Measurements from ENCODE around the gene LRRC41. TPM values are rescaled to one million over a fixed set of nuclear protein-coding genes. Genes with fewer than 3 reads are reported as not detected.
"Not testable (repeated sequence)": the region's sequence is repeated elsewhere in the genome, so short reads cannot be mapped to it uniquely, and the experiment has no call there.

LRRC41 gene
- total RNA-seq, 2 experiments from 2014 or later = 32.6 to 33.9 TPM

GRCh38 chr1:46256523-46256922 lies 46.9 kb downstream of the LRRC41 start:
- Mint-ChIP-seq H3K4me1 (ENCODE audit: low read depth) (peaks cover 15% of the 10 kb centered on the region), H3K27ac (no peak overlapping the region), H3K4me3 (no peak overlapping the region), H3K27me3 (ENCODE audit: low read depth) (no peaks in the 10 kb centered on the region), H3K9me3 (ENCODE audit: insufficient read depth) (no peaks in the 10 kb centered on the region), H3K36me3 (ENCODE audit: low read depth) (peaks cover 71% of the 10 kb centered on the region)
- ATAC-seq = no peak
- ChIA-PET POLR2A (no interaction called here), CTCF (no interaction called here)
- no peak for DNase-seq

- POLR2A ChIA-PET = no interaction called here
These were observed 48.7 kb downstream of the LRRC41 start for GRCh38 chr1:46254668-46255067.

GRCh38 chr1:46248122-46248920 lies 55.1 kb downstream of the LRRC41 start:
- ChIA-PET CTCF (interaction anchor here (0.9 to 1.7 kb wide), 2 partner anchors 14 to 23 kb away, joined by 3 read pairs; no protein-coding TSS in a partner anchor), POLR2A (interaction anchor here (0.5 to 3.1 kb wide), 7 partner anchors 10 to 99 kb away, joined by 3 to 10 read pairs (median 4); partner anchors contain the start of genes LRRC41, NSUN4, POMGNT1 and UQCRH)
- Mint-ChIP-seq H3K4me3 (peak overlapping the region; percentile 93), H3K4me1 (ENCODE audit: low read depth) (peaks cover 45% of the 10 kb centered on the region), H3K9me3 (ENCODE audit: insufficient read depth) (no peaks in the 10 kb centered on the region), H3K27me3 (ENCODE audit: low read depth) (no peaks in the 10 kb centered on the region), H3K36me3 (ENCODE audit: low read depth) (peaks cover 46% of the 10 kb centered on the region), H3K27ac (peak overlapping the region; percentile 94)
- ATAC-seq (no peak), DNase-seq (peak; percentile 46)

More at GRCh38 chr1:46254668-46255067, 48.7 kb downstream of the LRRC41 start:
- no peaks in the 10 kb centered on the region for H3K9me3 Mint-ChIP-seq (ENCODE audit: insufficient read depth)
- peak overlapping the region; percentile 17 for H3K27ac Mint-ChIP-seq
- CTCF ChIA-PET = interaction anchor here (0.9 to 1.5 kb wide), 4 partner anchors 9 to 93 kb away, joined by 3 to 7 read pairs (median 4); no protein-coding TSS in a partner anchor
- DNase-seq (no peak), ATAC-seq (no peak)
- peaks cover 66% of the 10 kb centered on the region for H3K36me3 Mint-ChIP-seq (ENCODE audit: low read depth)
- no peak overlapping the region for H3K4me3 Mint-ChIP-seq
- peaks cover 21% of the 10 kb centered on the region for H3K4me1 Mint-ChIP-seq (ENCODE audit: low read depth)
- no peaks in the 10 kb centered on the region for H3K27me3 Mint-ChIP-seq (ENCODE audit: low read depth)

GRCh38 chr1:46247436-46248121 lies 55.8 kb downstream of the LRRC41 start, which contains the start of gene RAD54L:
RAD54L (plus strand) TSS chr1:46247763; CDS start chr1:46248406, 643 bp downstream.
- DNase-seq (peak; percentile 98), ATAC-seq (peak; percentile 93)
- no peaks in the 10 kb centered on the region for H3K9me3 Mint-ChIP-seq (ENCODE audit: insufficient read depth)
- peaks cover 45% of the 10 kb centered on the region for H3K4me1 Mint-ChIP-seq (ENCODE audit: low read depth)
- peaks cover 2% of the 10 kb centered on the region for H3K27me3 Mint-ChIP-seq (ENCODE audit: low read depth)
- peak within 1 kb of the TSS; percentile 98 for H3K27ac Mint-ChIP-seq
- H3K36me3 Mint-ChIP-seq (ENCODE audit: low read depth) = peaks cover 39% of the 10 kb centered on the region
- POLR2A ChIA-PET = interaction anchor here (0.5 to 3.1 kb wide), 13 partner anchors 16 to 663 kb away, joined by 3 to 21 read pairs (median 4); partner anchors contain the start of genes GPBP1L1, LRRC41, NASP and NSUN4
- H3K4me3 Mint-ChIP-seq = peak within 1 kb of the TSS; percentile 93
- CTCF ChIA-PET = interaction anchor here (0.6 to 4.6 kb wide), 10 partner anchors 12 to 212 kb away, joined by 3 to 60 read pairs (median 4); partner anchors contain the start of genes LRRC41, NSUN4, POMGNT1 and UQCRH

- peak overlapping the region; percentile 93 for H3K4me3 Mint-ChIP-seq
- no peaks in the 10 kb centered on the region for H3K9me3 Mint-ChIP-seq (ENCODE audit: insufficient read depth)
- peaks cover 38% of the 10 kb centered on the region for H3K4me1 Mint-ChIP-seq (ENCODE audit: low read depth)
- H3K27me3 Mint-ChIP-seq (ENCODE audit: low read depth) = peaks cover 2% of the 10 kb centered on the region
- peaks cover 31% of the 10 kb centered on the region for H3K36me3 Mint-ChIP-seq (ENCODE audit: low read depth)
- H3K27ac Mint-ChIP-seq = peak overlapping the region; percentile 98
- ATAC-seq = peak; percentile 76
- ChIA-PET CTCF (interaction anchor here (0.6 to 4.6 kb wide), 11 partner anchors 12 to 211 kb away, joined by 3 to 60 read pairs (median 4); partner anchors contain the start of genes LRRC41, NSUN4, POMGNT1 and UQCRH), POLR2A (interaction anchor here (0.6 to 3.1 kb wide), 11 partner anchors 17 to 663 kb away, joined by 3 to 21 read pairs (median 4); partner anchors contain the start of genes GPBP1L1, LRRC41, NASP and NSUN4)
- DNase-seq = peak; percentile 78
These were observed 56.6 kb downstream of the LRRC41 start for GRCh38 chr1:46246548-46247435.

- peak overlapping the region; percentile 98 for H3K27ac Mint-ChIP-seq
- ChIA-PET POLR2A (interaction anchor here (1.3 to 3.1 kb wide), 7 partner anchors 17 to 662 kb away, joined by 4 to 21 read pairs (median 6); partner anchors contain the start of genes GPBP1L1, LRRC41, NASP and NSUN4), CTCF (interaction anchor here (1.0 to 4.6 kb wide), 10 partner anchors 11 to 906 kb away, joined by 3 to 60 read pairs (median 10); partner anchors contain the start of genes LRRC41, MUTYH, NSUN4 and POMGNT1)
- H3K9me3 Mint-ChIP-seq (ENCODE audit: insufficient read depth); ATAC-seq; H3K27me3 Mint-ChIP-seq (ENCODE audit: low read depth); DNase-seq: not testable (repeated sequence)
- H3K4me3 Mint-ChIP-seq = peak overlapping the region; percentile 93
- peaks cover 37% of the 10 kb centered on the region for H3K4me1 Mint-ChIP-seq (ENCODE audit: low read depth)
- peaks cover 24% of the 10 kb centered on the region for H3K36me3 Mint-ChIP-seq (ENCODE audit: low read depth)
These were observed 57.3 kb downstream of the LRRC41 start for GRCh38 chr1:46246136-46246535.

GRCh38 chr1:46244656-46245371 lies 58.6 kb downstream of the LRRC41 start:
- peak; percentile 53 for DNase-seq
- no peak overlapping the region for H3K27ac Mint-ChIP-seq

GRCh38 chr1:46243831-46244230 lies 59.6 kb downstream of the LRRC41 start:
- H3K27me3 Mint-ChIP-seq (ENCODE audit: low read depth); H3K9me3 Mint-ChIP-seq (ENCODE audit: insufficient read depth); ATAC-seq; POLR2A ChIA-PET; H3K4me3 Mint-ChIP-seq; DNase-seq; H3K36me3 Mint-ChIP-seq (ENCODE audit: low read depth); H3K27ac Mint-ChIP-seq: not testable (repeated sequence)
- CTCF ChIA-PET = interaction anchor here (1.8 to 4.6 kb wide), 3 partner anchors 16 to 104 kb away, joined by 6 to 60 read pairs (median 32); no protein-coding TSS in a partner anchor
- peaks cover 22% of the 10 kb centered on the region for H3K4me1 Mint-ChIP-seq (ENCODE audit: low read depth)

More at GRCh38 chr1:46244656-46245371, 58.6 kb downstream of the LRRC41 start:
- no peak for ATAC-seq
- peaks cover 32% of the 10 kb centered on the region for H3K4me1 Mint-ChIP-seq (ENCODE audit: low read depth)
- no peaks in the 10 kb centered on the region for H3K9me3 Mint-ChIP-seq (ENCODE audit: insufficient read depth)
- no peak overlapping the region for H3K4me3 Mint-ChIP-seq
- peaks cover 17% of the 10 kb centered on the region for H3K36me3 Mint-ChIP-seq (ENCODE audit: low read depth)
- H3K27me3 Mint-ChIP-seq (ENCODE audit: low read depth) = peaks cover 2% of the 10 kb centered on the region
- ChIA-PET POLR2A (interaction anchor here (0.7 kb wide), 1 partner anchor 59 kb away, joined by 3 read pairs; no protein-coding TSS in a partner anchor), CTCF (interaction anchor here (0.8 to 4.6 kb wide), 23 partner anchors 9 to 905 kb away, joined by 3 to 60 read pairs (median 4); partner anchors contain the start of genes LRRC41, MUTYH, NSUN4 and TOE1)

- DNase-seq (no peak), ATAC-seq (no peak)
- Mint-ChIP-seq H3K27ac (no peak overlapping the region), H3K9me3 (ENCODE audit: insufficient read depth) (peaks cover 5% of the 10 kb centered on the region), H3K36me3 (ENCODE audit: low read depth) (no peaks in the 10 kb centered on the region), H3K27me3 (ENCODE audit: low read depth) (peaks cover 2% of the 10 kb centered on the region), H3K4me1 (ENCODE audit: low read depth) (peaks cover 16% of the 10 kb centered on the region), H3K4me3 (no peak overlapping the region)
- CTCF ChIA-PET = no interaction called here
- POLR2A ChIA-PET = no interaction called here
These were observed 60.5 kb downstream of the LRRC41 start for GRCh38 chr1:46242918-46243317.

- ATAC-seq; DNase-seq; H3K27me3 Mint-ChIP-seq (ENCODE audit: low read depth); H3K27ac Mint-ChIP-seq; H3K9me3 Mint-ChIP-seq (ENCODE audit: insufficient read depth); CTCF ChIA-PET; H3K36me3 Mint-ChIP-seq (ENCODE audit: low read depth); POLR2A ChIA-PET; H3K4me3 Mint-ChIP-seq: not testable (repeated sequence)
- H3K4me1 Mint-ChIP-seq (ENCODE audit: low read depth) = peaks cover 11% of the 10 kb centered on the region
These were observed 61.7 kb downstream of the LRRC41 start for GRCh38 chr1:46241733-46242132.

Data from activated CD8-positive, alpha-beta T cell treated with anti-CD3 and anti-CD28 coated beads, Interleukin-2, amount 10 ng/mL, durations not matched to agents 7 days and 5 days (primary cell).